Testis (tissue), 2 donors: Measurements from ENCODE around the gene UBALD1.

ENCODE experiments used
- CTCF ChIP-seq, 3 experiments: fragments of 450-650 bp in 2 of 3; fragments of 200-600 bp in 1 of 3; sonication (generic) in 1 of 3; IDR thresholded peaks; one replicate each; pipeline ENCODE4 v1.5.1; 2016 to 2019; ENCODE audit warnings: antibody characterized with exemption in 3 of 3, mild to moderate bottlenecking in 2 of 3, moderate library complexity in 1 of 3
- POLR2A ChIP-seq: fragments of 450-650 bp; IDR thresholded peaks from one replicate; pipeline ENCODE4 v1.6.1; 2017; ENCODE audit warnings: antibody characterized with exemption, mild to moderate bottlenecking, moderate library complexity

DNA sequence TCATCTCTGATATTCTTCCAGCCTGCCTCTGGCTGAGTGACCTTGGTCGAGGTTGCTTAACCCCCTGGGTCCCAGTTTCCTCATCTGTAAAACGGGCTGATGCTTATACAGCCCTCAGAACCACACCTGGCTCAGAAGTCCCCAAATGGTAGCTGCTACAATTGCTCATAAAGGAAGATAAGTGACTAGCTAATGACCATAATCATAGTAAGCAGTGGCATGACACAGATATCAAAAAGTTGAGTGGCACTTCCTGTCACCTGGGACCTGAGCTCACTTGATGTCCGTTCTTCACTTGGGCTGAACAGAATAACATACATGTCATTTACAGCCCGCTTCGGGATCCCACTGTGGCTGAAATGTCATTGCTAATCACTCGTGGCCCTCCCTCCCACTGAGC is 11.7 kb upstream of the UBALD1 start:
- TF ChIP-seq POLR2A (no peak), CTCF (IDR thresholded peaks at IDR 0.05) (no peak)
